Pancreas (tissue), 10 donors: ENCODE data around the gene ALDOB. TPM values are rescaled to one million over a fixed set of nuclear protein-coding genes. Genes with fewer than 3 reads are reported as not detected.

Experiments
- ATAC-seq, 4 donors: fragments of 200-7000 bp; cut with Tn5 transposase; one replicate each; pipeline versions ENCODE4 v1.8.0 to v1.9.1; 2020; ENCODE audit warnings: mild to moderate bottlenecking in 4 of 4, moderate library complexity in 4 of 4
- DNase-seq, 6 donors: peaks; one replicate each; pipeline ENCODE4 v3.0.0-alpha.2; 2020
- FAIRE-seq: peaks from 2 replicates; lab custom pipeline; 2012; peaks lifted over from hg19 to GRCh38; lab: Jason Lieb, UNC
- H3K27ac ChIP-seq, 4 donors: fragments of 200-600 bp; sonication (generic); 1 replicate in 3 of 4; 2 replicates in 1 of 4; pipeline versions ENCODE4 v1.5.0 to v1.8.0; 2020
- H3K27me3 ChIP-seq, 4 donors: fragments of 200-600 bp; one replicate each; pipeline ENCODE4 v1.8.0; 2021
- H3K36me3 ChIP-seq, 3 donors: fragments of 200-600 bp; sonication (generic) in 1 of 3; one replicate each; pipeline versions ENCODE4 v1.5.0 to v1.8.0; 2020 to 2021
- H3K4me1 ChIP-seq, 3 donors: fragments of 200-600 bp; one replicate each; pipeline ENCODE4 v1.8.0; 2021
- H3K4me3 ChIP-seq, 4 donors: fragments of 200-600 bp; sonication (generic) in 2 of 4; one replicate each; pipeline versions ENCODE4 v1.5.0 to v1.8.0; 2020 to 2021
- H3K9me3 ChIP-seq, 4 donors: fragments of 200-600 bp; one replicate each; pipeline ENCODE4 v1.8.0; 2021
- CTCF ChIP-seq, 4 donors: fragments of 200-600 bp; sonication (generic) in 3 of 4; IDR thresholded peaks; one replicate each; pipeline versions ENCODE4 v1.5.0 to v1.8.0; 2021; ENCODE audit warnings: antibody characterized with exemption in 4 of 4
- WGBS, 2 donors: extraction: QIAGEN DNeasy Blood & Tissue Kit; methylation state at CpG; one replicate each; pipeline ENCODE4 v1.1.7; 2013; 5-methylcytosine and 5-hydroxymethylcytosine counted together
- intact Hi-C, 3 donors: fragments of 100-400 bp; cut with DNase I; formaldehyde crosslinking; loops; one replicate each; pipeline versions ENCODE4 v1.11.1 to v1.14.2; 2022
- polyA plus RNA-seq, 2 donors: library from polyadenylated mRNA; stranded (reverse); fragments of 200-250 nt; gene quantifications; one replicate each; pipeline ENCODE4 v1.2.3, GENCODE V29; 2013
- total RNA-seq, 6 donors: library from RNA; stranded (reverse); fragmentation: NEBNext Ultra II Directional in 4 of 6; extraction: Animal tissue kit (Norgen Biotek cat#: 25700) in 4 of 6; gene quantifications; one replicate each; pipeline versions ENCODE4 v1.2.1 to v1.2.4, GENCODE V29; 2021 to 2023
- donor health status: healthy with polysubstance abuse.
- donor health status: DM: no; HTN: no; CAD: no; lungs with moderate emphysema.
- donor health status: DM: no; HTN: no; CAD: no.
- donor health status: control.
- donor health status: control.
- donor health status: Bipolar disorder and iron deficiency.
- donor health status: DM: yes; HTN: yes; CAD: no.
- donor health status: DM: no; HTN: no; CAD: no.
- donor health status: DM: no; HTN: no; CAD: no.
- donor health status: DM: yes; HTN: yes; CAD: no.

ALDOB gene
- total and polyA plus RNA-seq, 8 donors, result 75.0 to 856 (median 287) TPM

DNA sequence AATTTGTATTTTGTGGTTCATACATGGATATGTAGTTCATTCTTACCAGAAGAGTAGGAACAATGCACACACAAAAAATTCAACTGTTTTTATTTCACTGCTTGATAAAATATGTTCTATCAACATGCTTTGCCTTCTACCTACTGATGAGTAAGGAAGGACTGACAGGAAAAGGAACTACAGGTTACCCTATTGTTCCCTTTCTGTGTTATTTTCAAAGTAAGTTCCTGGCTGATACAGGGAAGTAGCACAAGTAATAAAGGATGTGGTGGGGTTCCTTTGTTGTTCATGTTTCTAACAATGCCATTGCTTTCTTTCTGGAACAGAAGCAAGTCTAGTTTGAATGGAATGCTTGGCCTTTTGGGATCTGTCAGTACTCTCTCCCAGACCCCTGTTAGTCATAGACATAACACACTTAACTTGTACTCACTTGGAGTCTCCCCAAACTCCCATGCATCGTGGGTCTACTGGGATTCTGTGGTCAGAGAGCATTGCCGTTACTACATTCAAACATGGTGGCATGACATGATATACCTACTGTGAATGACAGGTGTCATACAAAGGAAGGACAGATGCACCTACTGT, 20.2 kb upstream of the ALDOB start:
- WGBS, 2 donors, result 76 to 80% methylated on average over 2 of the region's 2 CpGs
- FAIRE-seq, result no peak

GRCh38 chr9:101453776-101454570, 18.4 kb upstream of the ALDOB start:
- WGBS, 2 donors, result 83 to 86% methylated on average over 4 of the region's 4 CpGs
- no peaks in the 10 kb centered on the region for H3K9me3 ChIP-seq
- H3K27ac ChIP-seq, result no peak overlapping the region
- no peaks in the 10 kb centered on the region for H3K36me3 ChIP-seq
- H3K4me1 ChIP-seq, result peaks cover 0 to 5% (median 5%) of the 10 kb centered on the region in 3 donors
- no peak overlapping the region for H3K4me3 ChIP-seq
- no peak for ATAC-seq
- intact Hi-C loops, result no loop called here
- no peak for DNase-seq
- TF ChIP-seq CTCF (IDR thresholded peaks at IDR 0.05), result no peak
- no peak for FAIRE-seq
- H3K27me3 ChIP-seq, result no peaks in the 10 kb centered on the region

More for the DNA sequence above, 20.2 kb upstream of the ALDOB start:
- H3K9me3 ChIP-seq, result no peaks in the 10 kb centered on the region
- no peak for TF ChIP-seq CTCF (IDR thresholded peaks at IDR 0.05)
- no peak overlapping the region for H3K4me3 ChIP-seq
- no peaks in the 10 kb centered on the region for H3K4me1 ChIP-seq
- DNase-seq (no peak), ATAC-seq (no peak)
- H3K36me3 ChIP-seq, result no peaks in the 10 kb centered on the region
- intact Hi-C loops, result no loop called here
- H3K27ac ChIP-seq, result no peak overlapping the region
- no peaks in the 10 kb centered on the region for H3K27me3 ChIP-seq

DNA sequence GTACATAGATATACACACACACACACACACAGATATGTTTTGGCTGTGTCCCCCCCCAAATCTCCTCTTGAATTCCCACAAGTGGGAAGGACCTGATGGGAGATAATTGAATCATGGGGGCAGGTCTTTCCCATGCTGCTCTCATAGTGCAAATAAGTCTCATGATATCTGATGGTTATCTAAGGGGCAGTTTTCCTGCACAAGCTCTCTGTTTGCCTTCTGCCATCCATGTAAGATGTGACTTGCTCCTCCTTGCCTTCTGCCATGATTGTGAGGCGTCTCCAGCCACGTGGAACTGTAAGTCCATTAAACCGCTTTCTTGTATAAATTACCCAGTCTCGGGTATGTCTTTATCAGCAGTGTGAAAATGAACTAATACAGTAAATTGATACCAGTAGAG, 15.9 kb upstream of the ALDOB start:
- DNase-seq, result no peak
- no peak for TF ChIP-seq CTCF (IDR thresholded peaks at IDR 0.05)
- Histone ChIP-seq H3K36me3 (no peaks in the 10 kb centered on the region), H3K9me3 (no peaks in the 10 kb centered on the region), H3K27me3 (no peaks in the 10 kb centered on the region), H3K27ac (no peak overlapping the region), H3K4me1 (peaks cover 0 to 12% (median 5%) of the 10 kb centered on the region in 3 donors), H3K4me3 (no peak overlapping the region)
- intact Hi-C loops, result no loop called here
- no peak for ATAC-seq
- no peak for FAIRE-seq
- 89 to 93% methylated on average over 4 of the region's 4 CpGs for WGBS, 2 donors

DNA sequence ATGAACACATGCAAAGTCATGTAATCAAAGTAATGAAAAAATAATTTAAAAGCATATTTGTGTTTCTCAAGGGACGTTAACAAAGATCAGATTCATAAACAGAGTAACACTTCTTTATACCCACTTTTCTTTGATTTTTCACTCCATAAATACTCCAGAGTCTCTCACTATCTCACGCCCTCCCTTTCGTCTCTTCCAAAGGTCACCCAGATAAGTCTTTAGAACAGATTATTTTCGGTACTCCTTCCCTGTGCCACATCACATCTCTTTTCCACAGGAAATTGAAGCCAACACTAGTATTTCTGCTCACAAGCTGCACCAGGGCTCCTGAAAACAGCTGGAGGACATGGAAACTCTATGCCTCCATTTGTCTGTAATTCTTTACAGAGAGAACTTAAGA, 15.4 kb upstream of the ALDOB start:
- no peaks in the 10 kb centered on the region for H3K27me3 ChIP-seq
- peaks cover 4 to 12% (median 9%) of the 10 kb centered on the region in 3 donors for H3K4me1 ChIP-seq
- H3K4me3 ChIP-seq, result no peak overlapping the region
- no peak for ATAC-seq
- H3K27ac ChIP-seq, result no peak overlapping the region
- no peak for TF ChIP-seq CTCF (IDR thresholded peaks at IDR 0.05)
- no peak for FAIRE-seq
- no peaks in the 10 kb centered on the region for H3K9me3 ChIP-seq
- no peaks in the 10 kb centered on the region for H3K36me3 ChIP-seq
- WGBS, 2 donors, result 29 to 36% methylated on average over 4 of the region's 4 CpGs
- DNase-seq, result no peak
- intact Hi-C loops, result no loop called here
